ENCODE results near the gene NUDT16L1. TPM values are rescaled to one million over a fixed set of nuclear protein-coding genes. Genes with fewer than 3 reads are reported as not detected.
"Not testable (repeated sequence)": the region's sequence is repeated elsewhere in the genome, so short reads cannot be mapped to it uniquely, and the experiment has no call there.

NUDT16L1 gene
- total and polyA plus RNA-seq, 2 of the 13 experiments (the other 11 are each of a cell fraction or from before 2014, with no cell fraction given) = 28.0 to 40.5 TPM

GRCh38 chr16:4650443-4651074 is 42.8 kb upstream of the NUDT16L1 start (continued):
- 0 out of 2 replicates have a peak, but pooled peaks have one; percentile 22 for TF ChIP-seq ZNF792 (CRISPR knock-in tag; IDR thresholded peaks at IDR 0.05)
- 0 out of 2 replicates have a peak, but pooled peaks have one; percentile 22 for TF ChIP-seq SMC3 (IDR thresholded peaks at IDR 0.05; ENCODE audit: low read length)
- TF ChIP-seq ZNF768 (CRISPR knock-in tag; IDR thresholded peaks at IDR 0.05) = peak; percentile 43; the same call in 1 of the 2 replicates
- peak; percentile 86 for TF ChIP-seq ZBTB26 (CRISPR knock-in tag; IDR thresholded peaks at IDR 0.05; ENCODE audit: borderline replicate concordance)
- peak; percentile 77 for TF ChIP-seq ZHX2 (IDR thresholded peaks at IDR 0.05; ENCODE audit: low read depth)
- TF ChIP-seq ZHX2 (CRISPR knock-in tag; IDR thresholded peaks at IDR 0.05; ENCODE audit: borderline replicate concordance); SOX13 (IDR thresholded peaks at IDR 0.05): not testable (repeated sequence)
- peak; percentile 32; the same call in 1 of the 2 replicates for TF ChIP-seq THRA (CRISPR knock-in tag; IDR thresholded peaks at IDR 0.05; ENCODE audit: borderline replicate concordance)
- 0 out of 2 replicates have a peak, but pooled peaks have one; percentile 28 for TF ChIP-seq MIER2 (CRISPR knock-in tag; IDR thresholded peaks at IDR 0.05)
- 0 out of 2 replicates have a peak, but pooled peaks have one; percentile 6 for TF ChIP-seq ZNF629 (CRISPR knock-in tag; conservative IDR thresholded peaks at IDR 0.05)
- TF ChIP-seq SOX13 (CRISPR knock-in tag; conservative IDR thresholded peaks at IDR 0.05 in 1 of 2, IDR thresholded peaks at IDR 0.05 in 1 of 2) = peak in 1 of 2 experiments; percentile 25; a peak in 1 of 4 replicates
- 0 out of 2 replicates have a peak, but pooled peaks have one; percentile 37 for TF ChIP-seq ATF2 (CRISPR knock-in tag; IDR thresholded peaks at IDR 0.05)
- TF ChIP-seq MYC (CRISPR knock-in tag; IDR thresholded peaks at IDR 0.05; ENCODE audit: borderline replicate concordance) = peak; percentile 77; the same call in 1 of the 2 replicates
- TF ChIP-seq HOXA3 (CRISPR knock-in tag; IDR thresholded peaks at IDR 0.05) = peak; percentile 76

Measured in HepG2 (cell line).